ENCODE data around the gene IP6K3.
A peak's percentile ranks its signal among the peaks of the same experiment; 100 is the strongest.

IP6K3 gene

DNA sequence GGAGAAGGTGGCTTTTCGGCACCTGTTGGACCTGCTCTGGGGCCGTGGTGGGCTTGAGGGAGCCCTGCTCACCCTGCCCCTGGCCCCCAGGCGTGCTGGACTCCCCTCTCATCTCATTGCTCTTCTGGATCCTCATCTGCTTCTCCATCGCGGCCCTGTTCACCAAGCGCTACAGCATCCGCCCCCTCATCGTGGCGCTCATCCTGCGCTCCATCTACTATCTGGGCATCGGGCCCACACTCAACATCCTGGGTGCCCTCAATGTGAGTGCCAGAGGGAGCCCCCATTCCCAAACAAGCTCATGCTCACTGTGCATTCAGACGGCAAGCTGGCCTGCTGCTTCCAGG lies 57.6 kb downstream of the IP6K3 start:
- no peak for DNase-seq (ENCODE audit: low spot score)

DNA sequence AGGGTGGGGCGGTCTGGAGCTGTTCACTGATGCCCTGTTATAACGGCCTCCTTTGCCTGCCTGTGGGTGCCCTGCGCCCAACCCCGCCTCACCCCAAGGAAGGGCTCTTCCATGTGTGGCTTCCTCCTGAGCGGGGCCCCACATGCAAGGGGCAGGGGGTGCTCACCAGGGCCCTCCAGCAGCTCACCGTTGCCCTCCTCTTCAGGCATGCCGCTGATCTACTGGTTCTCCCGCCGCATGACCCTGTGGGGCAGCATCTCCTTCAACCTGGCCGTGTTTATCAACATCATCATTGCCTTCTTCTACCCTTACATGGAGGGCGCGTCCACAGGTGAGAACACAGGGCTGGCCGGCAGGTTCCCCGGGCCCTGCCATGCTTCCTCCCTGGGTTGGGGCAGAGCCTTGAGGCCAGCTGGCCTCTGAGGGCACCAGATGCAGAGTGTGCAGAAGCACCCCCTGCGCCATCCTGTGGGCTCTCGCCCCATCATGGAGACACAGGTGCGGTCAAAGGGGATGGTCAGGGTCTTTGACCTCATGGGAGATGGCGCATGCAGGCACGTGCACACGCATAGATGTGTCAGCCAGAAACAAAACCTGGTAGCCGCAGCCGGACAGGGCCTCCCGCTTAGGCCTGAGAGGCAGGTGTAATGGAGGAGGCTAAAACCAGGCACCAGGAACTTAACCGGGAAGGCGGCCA lies 58.1 kb downstream of the IP6K3 start:
- no peak for DNase-seq (ENCODE audit: low spot score)

DNA sequence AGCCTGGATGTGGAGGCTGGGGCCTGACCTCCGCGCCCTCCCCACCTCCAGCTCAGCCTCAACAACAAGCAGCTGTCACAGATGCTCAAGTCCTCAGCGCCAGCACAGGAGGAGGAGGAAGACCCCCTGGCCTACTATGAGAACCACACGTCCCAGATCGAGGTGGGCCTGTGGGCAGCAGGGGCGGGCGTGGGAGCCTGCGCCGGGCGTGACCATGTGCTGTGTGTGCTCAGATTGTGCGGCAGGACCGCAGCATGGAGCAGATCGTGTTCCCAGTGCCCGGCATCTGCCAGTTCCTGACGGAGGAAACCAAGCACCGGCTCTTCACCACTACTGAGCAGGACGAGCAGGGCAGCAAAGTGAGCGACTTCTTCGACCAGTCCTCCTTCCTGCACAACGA lies 58.7 kb downstream of the IP6K3 start:
- DNase-seq (ENCODE audit: low spot score): no peak

DNA sequence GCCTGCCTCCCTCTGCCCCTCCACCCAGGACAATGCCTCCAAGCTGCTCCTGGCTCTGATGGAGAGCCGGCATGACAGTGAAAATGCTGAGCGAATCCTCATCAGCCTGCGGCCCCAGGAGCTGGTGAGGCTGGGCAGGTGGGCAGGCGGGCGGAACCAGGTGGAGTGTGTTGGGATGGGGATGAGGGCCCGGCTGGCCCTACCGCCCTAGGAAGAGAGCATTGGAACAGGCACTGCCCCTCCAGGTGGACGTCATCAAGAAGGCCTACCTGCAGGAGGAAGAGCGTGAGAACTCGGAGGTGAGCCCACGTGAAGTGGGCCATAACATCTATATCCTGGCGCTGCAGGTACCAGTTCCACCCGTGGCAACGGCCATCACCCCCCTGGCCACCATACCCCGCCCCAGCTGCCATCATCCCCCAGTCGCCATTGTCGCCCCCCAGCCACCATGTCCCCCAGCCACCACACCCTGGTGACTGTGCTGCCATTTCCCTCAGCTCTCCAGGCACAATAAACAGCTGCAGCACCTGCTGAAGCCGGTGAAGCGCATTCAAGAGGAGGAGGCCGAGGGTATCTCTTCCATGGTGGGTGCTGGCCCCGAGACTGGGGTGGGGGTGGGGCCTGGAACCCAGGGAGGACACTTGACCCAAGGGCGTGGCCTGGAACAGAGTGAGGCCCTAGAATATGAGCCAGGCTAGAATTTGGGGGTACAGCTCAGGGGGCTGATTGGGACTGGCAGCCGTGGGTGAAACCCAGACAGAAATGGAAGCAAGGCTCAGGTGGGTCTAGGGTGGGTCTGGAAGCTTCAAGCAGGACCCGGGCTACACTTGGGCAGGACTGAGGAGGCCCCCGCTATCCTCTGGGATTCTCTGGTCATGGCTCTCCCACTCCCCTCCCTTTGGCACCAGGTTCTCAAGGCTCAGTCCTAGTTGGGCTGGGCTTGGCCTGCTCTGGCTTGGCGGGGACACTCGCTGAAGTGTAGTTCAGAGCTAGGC lies 59.4 kb downstream of the IP6K3 start:
- no peak for DNase-seq (ENCODE audit: low spot score)

DNA sequence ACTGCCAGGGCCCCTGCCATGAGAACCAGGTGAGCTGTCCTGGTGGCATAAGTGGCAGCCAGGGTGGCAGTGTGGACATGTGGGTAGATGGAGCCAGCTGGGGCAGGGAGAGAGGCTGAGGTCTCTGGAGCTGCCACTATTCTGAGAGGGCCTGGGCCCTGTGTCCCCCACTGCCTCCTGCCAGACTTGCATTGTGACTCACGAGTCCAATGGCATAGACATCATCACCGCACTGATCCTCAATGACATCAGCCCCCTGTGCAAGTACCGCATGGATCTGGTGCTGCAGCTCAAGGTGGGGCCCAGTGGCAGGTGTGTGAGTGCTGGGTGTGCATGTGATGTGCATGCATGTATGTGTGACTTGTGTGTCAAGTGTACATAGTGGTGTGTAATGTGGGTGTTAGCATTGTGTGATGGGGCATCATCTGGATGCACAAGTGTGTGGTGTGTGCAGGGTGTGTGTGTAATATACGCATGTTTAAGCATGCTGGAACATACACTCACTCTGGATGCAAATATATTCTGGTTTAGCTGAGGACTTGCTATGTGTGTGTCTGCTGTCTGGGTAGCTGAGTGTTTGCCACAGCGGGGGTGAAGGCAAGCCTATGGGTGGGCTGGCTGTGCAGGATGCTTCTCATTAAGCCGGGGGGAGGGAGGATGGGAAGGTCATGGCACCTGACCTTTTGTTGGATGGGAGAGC lies 60.3 kb downstream of the IP6K3 start:
- DNase-seq (ENCODE audit: low spot score): no peak

DNA sequence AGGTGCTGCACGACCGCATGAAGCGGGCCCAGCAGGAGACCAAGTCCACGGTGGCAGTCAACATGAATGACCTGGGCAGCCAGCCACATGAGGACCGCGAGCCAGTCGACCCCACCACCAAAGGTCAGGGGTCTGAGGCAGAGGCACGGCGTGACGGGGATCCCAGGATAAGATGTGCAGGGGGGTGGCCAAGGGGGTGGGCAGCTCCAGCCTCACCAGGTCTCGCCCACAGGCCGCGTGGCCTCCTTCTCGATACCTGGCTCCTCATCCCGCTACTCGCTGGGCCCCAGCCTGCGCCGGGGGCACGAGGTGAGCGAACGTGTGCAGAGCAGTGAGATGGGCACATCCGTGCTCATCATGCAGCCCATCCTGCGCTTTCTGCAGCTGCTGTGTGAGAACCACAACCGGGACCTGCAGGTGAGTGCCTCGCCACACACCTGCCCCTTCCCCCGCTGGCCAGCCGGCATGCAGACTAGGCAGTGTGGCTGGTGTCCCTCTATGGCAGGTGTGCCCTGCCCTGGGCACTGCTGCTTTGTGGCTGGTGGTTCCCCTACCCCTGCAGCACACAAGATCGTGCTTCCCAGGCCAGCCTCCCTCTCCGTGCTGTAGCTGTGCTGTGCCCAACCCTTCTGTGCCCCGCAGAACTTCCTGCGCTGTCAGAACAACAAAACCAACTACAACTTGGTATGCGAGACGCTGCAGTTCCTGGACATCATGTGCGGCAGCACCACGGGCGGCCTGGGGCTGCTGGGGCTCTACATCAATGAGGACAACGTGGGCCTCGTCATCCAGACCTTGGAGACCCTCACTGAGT lies 61.1 kb downstream of the IP6K3 start:
- no peak for DNase-seq (ENCODE audit: low spot score)

DNA sequence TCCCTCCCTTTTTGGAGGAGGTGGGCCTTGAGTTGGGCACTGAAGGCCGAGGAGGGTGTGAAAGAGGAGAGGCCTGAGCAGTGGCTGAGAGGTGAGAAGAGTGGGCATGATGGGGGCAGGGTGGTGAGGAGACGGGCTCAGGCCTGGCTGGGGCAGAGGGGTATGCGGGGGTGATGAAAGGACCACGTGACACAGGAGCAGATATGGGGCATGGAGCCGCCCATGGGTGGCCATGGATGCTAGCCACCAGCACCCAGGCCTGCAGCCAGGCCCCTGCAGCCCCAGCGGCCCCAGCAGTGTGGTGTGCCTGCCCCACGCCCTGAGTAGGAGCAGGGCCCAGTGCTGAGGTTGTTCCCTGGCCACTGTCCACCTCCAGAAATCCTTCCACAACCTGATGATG lies 61.7 kb downstream of the IP6K3 start:
- DNase-seq (ENCODE audit: low spot score): no peak

DNA sequence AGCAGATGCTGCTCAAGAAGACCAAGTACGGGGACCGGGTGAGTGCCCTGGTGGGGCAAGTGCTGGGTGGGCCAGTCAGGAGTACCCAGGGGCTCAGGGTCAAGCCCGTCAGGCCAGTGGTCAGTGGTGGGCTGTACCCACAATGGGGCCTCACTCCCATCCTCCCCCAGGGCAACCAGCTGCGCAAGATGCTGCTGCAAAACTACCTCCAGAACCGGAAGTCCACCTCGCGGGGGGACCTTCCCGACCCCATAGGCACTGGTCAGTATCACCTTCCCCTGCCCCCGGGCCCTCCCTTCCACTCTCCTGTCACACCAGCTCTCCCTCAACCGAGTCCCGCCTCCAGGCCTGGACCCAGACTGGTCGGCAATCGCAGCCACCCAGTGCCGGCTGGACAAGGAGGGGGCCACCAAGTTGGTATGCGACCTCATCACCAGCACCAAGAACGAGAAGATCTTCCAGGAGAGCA lies 62.2 kb downstream of the IP6K3 start:
- DNase-seq (ENCODE audit: low spot score): no peak

DNA sequence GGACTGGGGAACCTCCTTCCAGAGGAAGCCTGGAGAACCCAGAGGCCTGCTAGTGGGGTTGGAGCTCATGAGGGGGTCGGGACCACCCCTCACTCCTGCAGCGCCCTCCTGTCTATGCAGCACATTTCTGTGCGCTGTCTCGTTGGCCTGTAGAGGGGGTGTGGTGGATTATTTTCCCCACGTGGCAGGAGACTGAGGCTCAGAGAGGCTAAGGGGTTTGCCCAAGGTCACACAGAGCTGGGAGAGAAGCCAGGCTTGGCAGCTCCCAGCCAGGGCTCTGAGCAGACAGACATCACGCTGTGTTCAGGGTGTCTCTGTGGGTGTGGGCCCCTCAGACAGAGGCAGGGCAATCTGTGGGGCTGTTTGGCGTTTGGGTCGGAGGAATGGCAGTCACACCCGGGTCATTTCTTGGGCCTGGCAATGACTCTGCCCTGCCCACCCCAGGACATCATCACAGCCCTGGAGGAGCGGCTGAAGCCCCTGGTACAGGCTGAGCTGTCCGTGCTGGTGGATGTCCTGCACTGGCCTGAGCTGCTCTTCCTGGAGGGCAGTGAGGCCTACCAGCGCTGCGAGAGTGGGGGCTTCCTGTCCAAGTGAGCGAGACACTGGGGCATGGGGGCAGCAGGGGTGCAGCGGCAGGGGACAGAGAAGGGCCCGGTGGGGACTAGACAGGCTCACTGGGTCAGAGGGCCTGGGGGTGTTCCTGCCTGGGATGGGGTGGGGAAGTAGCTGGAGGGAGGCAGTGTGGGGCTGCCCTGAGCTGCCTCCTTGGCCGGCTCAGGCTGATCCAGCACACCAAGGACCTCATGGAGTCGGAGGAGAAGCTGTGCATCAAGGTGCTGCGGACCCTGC lies 62.9 kb downstream of the IP6K3 start:
- DNase-seq (ENCODE audit: low spot score): no peak

DNA sequence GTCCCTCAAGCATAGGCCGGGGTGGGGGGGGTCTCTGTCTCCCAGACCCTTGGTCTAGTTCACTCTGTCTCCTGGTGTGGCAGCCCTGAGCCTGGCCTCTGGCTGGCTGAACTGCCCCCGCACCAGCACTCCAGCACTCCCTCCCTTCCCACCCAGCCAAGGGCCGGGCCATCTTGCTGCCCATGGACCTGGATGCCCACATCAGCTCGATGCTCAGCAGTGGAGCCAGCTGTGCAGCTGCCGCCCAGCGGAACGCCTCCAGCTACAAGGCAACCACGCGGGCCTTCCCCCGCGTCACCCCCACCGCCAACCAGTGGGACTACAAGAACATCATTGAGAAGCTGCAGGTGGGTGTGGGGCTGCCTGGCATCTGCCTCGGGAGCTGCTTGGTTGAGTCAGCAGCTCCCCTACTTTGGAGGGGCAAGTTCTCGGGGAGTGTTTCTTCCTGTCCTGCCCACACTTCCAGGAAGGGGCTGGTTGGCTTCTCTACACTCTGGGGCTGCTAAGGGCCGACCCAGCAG lies 63.6 kb downstream of the IP6K3 start:
- peak; percentile 67 for DNase-seq (ENCODE audit: low spot score)

DNA sequence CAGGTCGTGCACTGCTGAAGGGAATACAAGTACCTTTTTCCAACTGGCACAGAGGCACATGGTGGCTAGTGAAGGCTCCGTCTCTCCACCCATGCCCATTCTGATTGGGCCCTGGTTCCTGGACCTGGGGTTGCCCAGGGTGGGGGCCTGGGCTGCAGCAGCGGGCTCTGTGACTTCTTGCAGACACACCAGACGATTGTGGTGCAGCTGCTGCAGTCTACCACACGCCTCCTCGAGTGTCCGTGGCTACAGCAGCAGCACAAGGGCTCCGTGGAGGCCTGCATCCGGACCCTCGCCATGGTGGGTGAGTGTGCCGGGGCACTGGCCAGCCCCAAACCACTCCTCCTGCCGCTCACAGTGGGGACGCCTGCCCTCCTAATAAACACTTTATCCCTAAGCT lies 64.4 kb downstream of the IP6K3 start:
- no peak for DNase-seq (ENCODE audit: low spot score)

DNA sequence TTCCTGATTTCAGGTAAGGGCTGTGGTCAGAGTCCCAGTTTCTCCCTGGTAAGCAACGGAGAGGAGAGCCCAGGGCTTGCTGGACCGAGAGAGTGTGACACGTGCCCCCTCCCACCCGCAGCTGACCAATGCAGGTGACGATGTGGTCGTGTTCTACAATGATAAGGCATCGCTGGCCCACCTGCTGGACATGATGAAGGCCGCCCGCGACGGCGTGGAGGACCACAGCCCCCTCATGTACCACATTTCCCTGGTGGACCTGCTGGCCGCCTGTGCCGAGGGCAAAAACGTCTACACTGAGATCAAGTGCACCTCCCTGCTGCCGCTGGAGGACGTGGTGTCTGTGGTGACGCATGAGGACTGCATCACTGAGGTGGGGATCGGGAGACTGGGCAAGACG lies 66.9 kb downstream of the IP6K3 start:
- DNase-seq (ENCODE audit: low spot score): no peak

DNA sequence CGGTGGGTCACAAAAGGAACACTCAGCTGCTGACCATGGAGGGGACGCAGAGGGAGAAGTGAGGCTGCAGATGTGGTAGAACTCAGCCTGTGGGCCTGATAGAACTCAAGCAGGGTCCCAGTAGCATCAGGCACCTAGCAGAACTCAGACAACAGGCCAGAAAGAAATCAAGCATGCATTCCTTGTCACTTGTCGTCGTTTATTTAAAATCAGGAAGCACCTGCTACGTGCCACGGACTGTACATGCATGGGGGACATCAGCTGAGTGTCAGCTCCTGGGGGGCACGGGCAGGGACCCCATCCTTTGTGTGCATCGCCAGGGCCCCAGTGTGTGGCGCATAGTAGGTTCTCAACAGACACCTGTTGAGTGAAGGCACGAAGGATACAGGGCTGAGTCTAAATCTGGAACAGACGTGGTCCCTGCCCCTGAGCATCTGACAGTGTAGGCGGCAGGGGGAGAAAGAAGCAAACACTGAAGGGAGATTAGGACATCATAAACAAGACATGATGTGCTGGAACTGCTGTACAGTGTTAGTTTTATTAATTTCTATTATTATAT lies 67.7 kb downstream of the IP6K3 start:
- no peak for DNase-seq (ENCODE audit: low spot score)

DNA sequence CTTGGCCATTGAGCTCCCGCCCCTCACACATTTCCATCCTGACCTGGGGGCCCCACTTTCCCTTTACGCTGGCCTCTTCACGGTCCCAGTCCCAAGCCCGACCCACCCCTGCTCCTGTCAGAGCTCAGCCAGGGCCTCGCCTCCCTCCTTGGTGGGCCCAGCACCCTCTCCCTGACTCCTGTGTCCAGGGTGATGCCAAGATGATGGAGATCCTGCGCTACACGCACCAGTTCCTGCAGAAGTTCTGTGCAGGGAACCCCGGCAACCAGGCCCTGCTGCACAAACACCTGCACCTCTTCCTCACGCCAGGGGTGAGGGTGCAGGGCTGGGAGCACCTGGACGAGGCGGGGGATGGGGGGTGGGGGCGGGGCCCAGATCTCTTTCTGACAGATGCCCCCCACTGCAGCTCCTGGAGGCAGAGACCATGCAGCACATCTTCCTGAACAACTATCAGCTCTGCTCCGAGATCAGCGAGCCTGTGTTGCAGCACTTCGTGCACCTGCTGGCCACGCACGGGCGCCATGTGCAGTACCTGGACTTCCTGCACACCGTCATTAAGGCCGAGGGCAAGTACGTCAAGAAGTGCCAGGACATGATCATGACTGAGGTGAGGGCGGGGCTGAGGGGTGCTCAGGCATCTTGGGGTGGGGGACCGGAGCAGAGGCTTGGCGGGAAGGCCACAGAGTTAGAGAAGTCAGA lies 68.3 kb downstream of the IP6K3 start:
- DNase-seq (ENCODE audit: low spot score): no peak

DNA sequence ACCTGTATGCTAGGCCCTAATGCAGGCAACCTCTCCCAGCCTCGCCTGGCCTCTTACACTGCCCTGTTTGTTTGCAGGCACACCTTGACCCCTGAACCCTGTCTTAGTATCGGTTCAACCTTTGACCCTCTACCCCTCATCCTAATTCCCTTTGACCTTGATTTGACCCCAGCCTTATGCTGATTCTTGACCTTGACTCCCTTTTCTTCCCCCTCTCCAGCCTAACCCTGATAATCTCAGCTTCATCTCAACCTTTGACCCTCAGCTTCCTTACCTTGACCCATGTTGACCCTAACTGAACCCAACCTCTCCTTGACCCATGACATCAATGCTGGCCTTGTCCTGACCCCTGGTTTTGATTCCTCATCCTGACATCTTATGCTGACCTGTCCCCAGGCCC lies 69.0 kb downstream of the IP6K3 start:
- DNase-seq (ENCODE audit: low spot score): no peak

DNA sequence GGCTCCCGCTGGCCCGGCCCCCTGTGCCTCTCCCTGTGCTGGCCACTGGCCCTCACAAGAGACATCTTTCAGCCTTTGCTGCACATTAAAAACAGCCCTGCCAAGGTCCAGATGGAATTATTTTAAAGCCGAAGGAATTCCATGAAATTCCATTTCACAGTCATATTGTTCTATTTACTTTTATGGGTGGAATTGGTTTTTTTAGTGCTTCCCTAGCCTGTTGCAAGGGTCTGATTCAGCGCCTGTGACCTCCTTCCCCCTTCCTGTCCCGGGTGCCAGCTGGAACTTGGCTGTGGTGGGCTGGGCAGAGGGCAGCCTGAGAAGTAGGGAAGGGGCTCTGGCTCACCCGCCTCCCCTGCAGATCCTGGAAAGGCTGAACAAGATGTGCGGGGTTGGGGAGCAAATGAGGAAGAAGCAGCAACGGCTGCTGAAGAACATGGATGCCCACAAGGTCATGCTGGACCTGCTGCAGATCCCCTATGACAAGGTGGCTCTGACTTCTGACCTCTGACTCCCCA lies 69.5 kb downstream of the IP6K3 start:
- DNase-seq (ENCODE audit: low spot score): no peak

DNA sequence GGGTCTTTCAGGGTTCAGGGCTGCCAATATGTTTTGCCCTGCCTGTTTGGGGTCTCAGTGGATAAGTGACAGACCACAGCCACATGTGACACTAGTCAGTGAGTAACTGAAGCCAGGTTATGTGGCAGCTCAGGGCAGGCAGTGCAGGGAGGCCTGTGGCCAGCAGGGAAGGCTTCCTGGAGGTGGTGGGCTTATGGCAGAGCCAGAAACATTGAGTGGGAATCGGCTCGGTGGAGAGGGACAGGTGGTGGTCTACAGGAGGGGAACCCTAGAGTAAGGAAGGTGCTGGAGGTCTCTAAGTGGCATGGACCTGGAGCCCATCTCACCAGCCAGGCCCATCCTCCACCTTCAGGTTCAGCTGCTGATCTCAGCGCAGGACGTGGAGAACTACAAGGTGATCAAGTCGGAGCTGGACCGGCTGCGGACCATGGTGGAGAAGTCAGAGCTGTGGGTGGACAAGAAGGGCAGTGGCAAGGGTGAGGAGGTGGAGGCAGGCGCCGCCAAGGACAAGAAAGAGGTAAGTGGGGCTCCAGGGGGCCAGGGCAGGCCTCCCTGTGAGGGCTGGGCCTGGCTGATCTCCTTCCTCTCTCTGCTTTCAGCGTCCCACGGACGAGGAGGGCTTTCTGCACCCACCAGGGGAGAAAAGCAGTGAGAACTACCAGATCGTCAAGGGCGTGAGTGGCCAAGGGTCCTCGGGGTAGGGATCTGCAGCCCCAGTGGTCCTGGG lies 70.1 kb downstream of the IP6K3 start:
- no peak for DNase-seq (ENCODE audit: low spot score)

DNA sequence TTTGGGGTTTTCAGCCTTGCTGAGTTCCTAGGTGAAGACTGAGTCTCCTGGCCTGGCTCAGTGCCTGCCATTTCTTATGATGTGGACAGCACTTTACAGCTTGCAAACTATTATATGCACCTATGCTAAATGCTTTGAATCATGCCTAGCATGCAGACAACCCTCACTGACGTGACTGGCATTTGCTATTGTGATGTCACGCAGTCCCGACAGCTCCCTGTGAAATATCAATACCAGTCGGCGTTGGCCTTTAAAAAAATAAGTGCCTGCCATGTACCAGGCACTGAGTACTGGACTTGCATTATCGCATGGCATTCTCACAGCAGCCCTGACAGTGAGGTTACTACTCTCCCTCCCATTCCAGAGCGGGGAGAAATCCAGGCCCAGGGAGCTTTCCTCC lies 70.7 kb downstream of the IP6K3 start:
- no peak for DNase-seq (ENCODE audit: low spot score)

DNA sequence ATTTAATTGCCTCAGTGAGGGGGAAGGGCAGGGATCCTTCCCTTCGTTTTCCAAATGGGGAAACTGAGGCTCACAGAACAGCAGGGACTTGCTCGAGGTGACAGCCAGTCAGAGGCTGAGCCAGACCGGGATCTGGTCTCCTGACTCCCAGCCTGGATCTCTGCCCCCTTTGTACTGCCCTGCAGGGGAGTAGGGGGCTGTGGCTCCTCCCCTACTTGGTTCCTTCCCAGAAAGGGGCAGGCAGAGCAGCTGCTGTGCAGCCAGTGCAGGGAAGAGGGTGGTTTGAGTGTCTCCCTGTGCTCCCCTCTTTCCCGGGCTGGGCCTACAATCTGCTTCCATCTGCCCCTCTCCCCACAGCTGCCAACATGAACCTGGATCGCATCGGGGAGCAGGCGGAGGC lies 72.9 kb downstream of the IP6K3 start:
- no peak for DNase-seq (ENCODE audit: low spot score)

Data from pons (tissue), 1 donor.